Colonic mucosa (tissue), 4 donors: ENCODE results near the gene PRKAR2A. TPM values are rescaled to one million over a fixed set of nuclear protein-coding genes. Genes with fewer than 3 reads are reported as not detected.
"Not testable (repeated sequence)": the region's sequence is repeated elsewhere in the genome, so short reads cannot be mapped to it uniquely, and the experiment has no call there.

ENCODE experiments used
- DNase-seq: peaks from one replicate; pipeline ENCODE4 v3.0.0-alpha.2; 2020
- H3K27ac ChIP-seq: fragments of 200-600 bp; one replicate; pipeline ENCODE4 v1.8.0; 2021
- H3K27me3 ChIP-seq: fragments of 200-600 bp; one replicate; pipeline ENCODE4 v1.8.0; 2021
- H3K36me3 ChIP-seq: fragments of 200-600 bp; one replicate; pipeline ENCODE4 v1.8.0; 2021
- H3K4me1 ChIP-seq: fragments of 200-600 bp; one replicate; pipeline ENCODE4 v1.8.0; 2021; ENCODE audit warnings: mild to moderate bottlenecking
- H3K4me3 ChIP-seq: fragments of 200-600 bp; one replicate; pipeline ENCODE4 v1.8.0; 2021
- H3K9ac ChIP-seq, 2 donors: one replicate each; pipeline ENCODE4 v1.7.0; 2013; ENCODE audit warnings: control low read depth in 2 of 2, low read depth in 2 of 2, low read length in 2 of 2
- H3K9me3 ChIP-seq: fragments of 200-600 bp; one replicate; pipeline ENCODE4 v1.8.0; 2021
- CTCF ChIP-seq: fragments of 200-600 bp; IDR thresholded peaks from one replicate; pipeline ENCODE4 v1.8.0; 2022; ENCODE audit warnings: antibody characterized with exemption, mild to moderate bottlenecking
- intact Hi-C: fragments of 100-400 bp; cut with DNase I; formaldehyde crosslinking; loops from one replicate; pipeline ENCODE4 v1.14.1; 2022
- total RNA-seq, 2 donors: library from RNA; stranded (reverse); fragmentation: NEBNext Ultra II Directional in 1 of 2; extraction: Animal tissue kit (Norgen Biotek cat#: 25700) in 1 of 2; gene quantifications; one replicate each; pipeline ENCODE4 v1.2.1, GENCODE V29; 2021
- donor health status: healthy.
- donor health status: DM: no; HTN: no; CAD: no.
- donor health status: DM: no; HTN: no; CAD: no.

The PRKAR2A gene
- total RNA-seq, 2 donors from 2014 or later, result 66.8 to 117 TPM

GRCh38 chr3:48798998-48799397, 48.7 kb downstream of the PRKAR2A start:
- no peak for TF ChIP-seq CTCF
- intact Hi-C loops, result no loop called here
- Histone ChIP-seq H3K27me3 (no peaks in the 10 kb centered on the region), H3K9me3 (no peaks in the 10 kb centered on the region), H3K9ac (no peak overlapping the region), H3K36me3 (no peaks in the 10 kb centered on the region), H3K27ac (no peak overlapping the region), H3K4me1 (no peaks in the 10 kb centered on the region), H3K4me3 (no peak overlapping the region)
- peak; percentile 62 for DNase-seq

GRCh38 chr3:48797626-48798025, 50.0 kb downstream of the PRKAR2A start:
- Histone ChIP-seq H3K27me3 (no peaks in the 10 kb centered on the region), H3K4me1 (no peaks in the 10 kb centered on the region), H3K9ac (no peak overlapping the region), H3K9me3 (no peaks in the 10 kb centered on the region), H3K27ac (no peak overlapping the region), H3K36me3 (no peaks in the 10 kb centered on the region), H3K4me3 (no peak overlapping the region)
- no peak for DNase-seq
- intact Hi-C loops, result no loop called here
- no peak for TF ChIP-seq CTCF

- TF ChIP-seq CTCF, result no peak
- H3K4me3 ChIP-seq, result no peak overlapping the region
- H3K9me3 ChIP-seq, result no peaks in the 10 kb centered on the region
- no peaks in the 10 kb centered on the region for H3K36me3 ChIP-seq
- no peak overlapping the region for H3K9ac ChIP-seq
- H3K27ac ChIP-seq, result no peak overlapping the region
- peak; percentile 39 for DNase-seq
- intact Hi-C loops, result no loop called here
- no peaks in the 10 kb centered on the region for H3K4me1 ChIP-seq
- H3K27me3 ChIP-seq, result no peaks in the 10 kb centered on the region
Measured at GRCh38 chr3:48795997-48796732, 51.5 kb downstream of the PRKAR2A start.

GRCh38 chr3:48793484-48793883, 54.2 kb downstream of the PRKAR2A start:
- intact Hi-C loops, H3K27me3 ChIP-seq, H3K4me1 ChIP-seq, DNase-seq, H3K4me3 ChIP-seq, H3K9me3 ChIP-seq, H3K9ac ChIP-seq, H3K27ac ChIP-seq, H3K36me3 ChIP-seq: not testable (repeated sequence)

- Histone ChIP-seq H3K36me3 (no peaks in the 10 kb centered on the region), H3K4me1 (no peaks in the 10 kb centered on the region), H3K4me3 (no peak overlapping the region), H3K9ac (no peak overlapping the region), H3K9me3 (no peaks in the 10 kb centered on the region), H3K27ac (no peak overlapping the region), H3K27me3 (no peaks in the 10 kb centered on the region)
- DNase-seq, result no peak
- intact Hi-C loops, result no loop called here
- no peak for TF ChIP-seq CTCF
Measured at GRCh38 chr3:48789665-48790064, 58.0 kb downstream of the PRKAR2A start.

GRCh38 chr3:48788544-48789162, 59.0 kb downstream of the PRKAR2A start:
- no peaks in the 10 kb centered on the region for H3K9me3 ChIP-seq
- no peak overlapping the region for H3K4me3 ChIP-seq
- no peak for TF ChIP-seq CTCF
- intact Hi-C loops, result no loop called here
- H3K4me1 ChIP-seq, result no peaks in the 10 kb centered on the region
- H3K27me3 ChIP-seq, result no peaks in the 10 kb centered on the region
- H3K9ac ChIP-seq, result no peak overlapping the region
- H3K36me3 ChIP-seq, result no peaks in the 10 kb centered on the region
- no peak overlapping the region for H3K27ac ChIP-seq
- no peak for DNase-seq
